Hepatic stellate cell (primary cell): ENCODE measurements around the gene SBNO1.
"Not testable (repeated sequence)": the region's sequence is repeated elsewhere in the genome, so short reads cannot be mapped to it uniquely, and the experiment has no call there.

ENCODE experiments used
- DNase-seq: peaks from one replicate; pipeline ENCODE4 v3.0.0; 2011; ENCODE audit warnings: low spot score

The SBNO1 gene

DNA sequence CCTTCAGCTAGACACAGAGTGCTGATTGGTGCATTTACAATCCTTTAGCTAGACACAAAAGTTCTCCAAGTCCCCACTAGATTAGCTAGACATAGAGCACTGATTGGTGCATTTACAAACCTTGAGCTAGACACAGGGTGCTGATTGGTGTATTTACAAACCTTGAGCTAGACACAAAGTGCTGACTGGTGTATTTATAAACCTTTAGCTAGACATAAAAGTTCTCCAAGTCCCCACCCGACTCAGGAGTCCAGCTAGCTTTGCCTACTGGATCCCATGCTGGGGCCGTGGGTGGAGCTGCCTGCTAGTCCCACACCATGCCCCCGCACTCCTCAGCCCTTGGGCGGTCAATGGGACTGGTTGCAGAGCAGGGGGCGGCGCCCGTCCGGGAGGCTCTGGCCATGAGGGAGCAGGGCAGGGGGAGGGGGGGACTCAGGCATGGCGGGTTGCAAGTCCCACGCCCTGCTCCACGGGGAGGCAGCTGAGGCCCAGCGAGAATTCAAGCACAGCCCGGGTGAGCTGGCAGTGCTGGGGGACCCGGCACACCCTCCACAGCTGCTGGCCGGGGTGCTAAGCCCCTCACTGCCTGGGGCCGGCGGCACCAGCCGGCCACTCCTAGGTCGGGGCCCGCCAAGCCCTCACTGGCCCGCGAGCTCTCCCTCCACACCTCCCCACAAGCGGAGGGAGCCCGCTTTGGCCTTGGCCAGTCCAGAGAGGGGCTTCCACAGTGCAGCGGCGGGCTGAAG is 115.5 kb downstream of the SBNO1 start:
- not testable (repeated sequence) for DNase-seq

DNA sequence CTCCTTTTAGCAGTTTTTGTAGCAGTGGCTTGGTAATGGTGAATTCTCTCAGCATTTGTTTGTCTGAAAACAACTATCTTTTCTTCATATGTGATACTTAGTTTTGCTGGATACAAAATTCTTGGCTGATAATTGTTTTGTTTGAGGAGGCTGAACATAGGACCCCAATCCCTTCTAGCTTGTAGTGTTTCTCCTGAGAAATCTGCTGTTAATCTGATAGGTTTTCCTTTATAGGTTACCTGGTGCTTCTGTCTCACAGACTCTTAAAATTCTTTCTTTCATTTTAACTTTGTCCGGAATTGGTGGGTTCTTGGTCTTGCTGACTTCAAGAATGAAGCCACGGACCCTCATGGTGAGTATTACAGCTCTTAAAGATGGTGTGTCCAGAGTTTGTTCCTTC is 116.5 kb downstream of the SBNO1 start:
- not testable (repeated sequence) for DNase-seq

DNA sequence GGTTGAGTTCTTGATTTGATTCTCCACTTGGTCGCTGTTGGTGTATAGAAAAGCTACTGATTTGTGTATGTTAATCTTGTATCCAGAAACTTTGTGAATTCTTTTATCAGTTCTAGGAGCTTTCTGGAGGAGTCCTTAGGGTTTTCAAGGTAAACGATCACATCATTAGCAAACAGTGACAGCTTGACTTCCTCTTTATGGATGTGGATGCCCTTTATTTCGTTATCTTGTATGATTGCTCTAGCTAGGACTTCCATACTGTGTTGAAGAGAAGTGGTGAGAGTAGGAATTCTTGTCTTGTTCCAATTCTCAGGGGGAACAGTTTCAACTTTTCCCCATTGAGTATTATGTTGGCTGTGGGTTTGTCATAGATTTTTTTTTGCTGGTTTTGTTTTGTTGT is 119.0 kb downstream of the SBNO1 start:
- DNase-seq = no peak

DNA sequence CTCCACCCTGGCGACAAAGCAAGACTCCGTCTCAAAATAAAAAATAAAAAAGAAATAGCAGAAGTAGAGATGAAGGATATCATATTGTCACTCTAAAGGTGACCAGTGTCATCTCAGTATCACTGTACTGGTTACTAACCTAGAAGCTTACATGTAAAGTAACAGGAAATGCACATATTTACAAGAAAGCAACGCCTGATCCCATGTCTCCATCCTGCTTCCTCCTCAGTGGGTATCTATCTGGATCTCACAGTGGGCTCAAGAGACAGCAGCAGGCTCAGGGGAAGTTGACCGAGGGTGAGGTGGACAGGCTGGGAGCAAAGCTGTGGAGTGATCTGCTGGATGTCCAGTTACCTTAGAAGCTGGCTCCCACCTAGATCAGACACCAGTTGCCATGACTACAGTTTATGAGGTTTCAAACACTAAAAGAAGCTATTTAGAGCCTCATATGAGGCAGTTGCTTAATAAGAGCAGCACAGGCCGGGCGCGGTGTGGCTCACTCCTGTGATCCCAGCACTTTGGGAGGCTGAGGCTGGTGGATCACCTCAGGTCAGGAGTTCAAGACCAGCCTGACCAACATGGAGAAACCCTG is 120.9 kb downstream of the SBNO1 start:
- DNase-seq = no peak

DNA sequence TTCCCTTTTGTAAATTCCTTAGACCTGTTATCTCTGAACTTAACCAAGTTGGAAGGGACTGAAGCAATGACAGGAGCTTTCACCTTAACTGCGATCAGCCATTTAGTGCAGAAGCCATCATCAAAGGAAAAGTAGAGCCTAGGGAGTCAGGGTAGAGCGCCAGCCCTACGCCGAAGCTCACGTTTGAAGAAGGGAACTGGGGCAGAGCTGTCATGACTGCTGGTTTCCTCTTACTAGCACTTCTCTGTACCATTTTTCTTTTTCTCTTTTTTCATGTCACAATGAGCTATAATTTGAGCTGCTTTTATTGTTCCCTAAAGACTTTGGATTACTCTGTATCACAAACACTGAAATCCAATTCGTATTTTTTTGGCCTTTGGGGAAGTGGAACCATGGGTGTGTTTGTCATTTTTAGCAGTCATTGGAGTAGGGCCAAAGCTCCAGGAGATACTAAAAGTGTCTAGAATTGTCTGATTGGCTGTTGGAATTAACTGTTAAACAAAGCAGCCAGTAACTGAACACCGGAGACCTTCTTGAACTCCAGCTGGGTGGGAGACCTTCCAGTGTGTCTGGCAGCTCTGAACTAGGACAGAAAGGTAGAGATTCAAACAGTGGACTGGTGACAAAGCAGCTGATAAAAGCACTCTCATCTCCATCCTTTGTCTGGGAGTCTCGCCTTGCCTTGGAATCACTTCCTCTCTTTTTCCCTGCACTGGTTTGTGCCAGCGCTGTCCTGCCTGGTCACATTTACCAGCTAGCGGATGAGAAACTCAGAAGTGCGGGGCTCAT is 122.3 kb downstream of the SBNO1 start:
- no peak for DNase-seq
